ENCODE results near the gene VWA3B.
A peak's percentile ranks its signal among the peaks of the same experiment; 100 is the strongest.
"Not testable (repeated sequence)": the region's sequence is repeated elsewhere in the genome, so short reads cannot be mapped to it uniquely, and the experiment has no call there.

The VWA3B gene, protein sequence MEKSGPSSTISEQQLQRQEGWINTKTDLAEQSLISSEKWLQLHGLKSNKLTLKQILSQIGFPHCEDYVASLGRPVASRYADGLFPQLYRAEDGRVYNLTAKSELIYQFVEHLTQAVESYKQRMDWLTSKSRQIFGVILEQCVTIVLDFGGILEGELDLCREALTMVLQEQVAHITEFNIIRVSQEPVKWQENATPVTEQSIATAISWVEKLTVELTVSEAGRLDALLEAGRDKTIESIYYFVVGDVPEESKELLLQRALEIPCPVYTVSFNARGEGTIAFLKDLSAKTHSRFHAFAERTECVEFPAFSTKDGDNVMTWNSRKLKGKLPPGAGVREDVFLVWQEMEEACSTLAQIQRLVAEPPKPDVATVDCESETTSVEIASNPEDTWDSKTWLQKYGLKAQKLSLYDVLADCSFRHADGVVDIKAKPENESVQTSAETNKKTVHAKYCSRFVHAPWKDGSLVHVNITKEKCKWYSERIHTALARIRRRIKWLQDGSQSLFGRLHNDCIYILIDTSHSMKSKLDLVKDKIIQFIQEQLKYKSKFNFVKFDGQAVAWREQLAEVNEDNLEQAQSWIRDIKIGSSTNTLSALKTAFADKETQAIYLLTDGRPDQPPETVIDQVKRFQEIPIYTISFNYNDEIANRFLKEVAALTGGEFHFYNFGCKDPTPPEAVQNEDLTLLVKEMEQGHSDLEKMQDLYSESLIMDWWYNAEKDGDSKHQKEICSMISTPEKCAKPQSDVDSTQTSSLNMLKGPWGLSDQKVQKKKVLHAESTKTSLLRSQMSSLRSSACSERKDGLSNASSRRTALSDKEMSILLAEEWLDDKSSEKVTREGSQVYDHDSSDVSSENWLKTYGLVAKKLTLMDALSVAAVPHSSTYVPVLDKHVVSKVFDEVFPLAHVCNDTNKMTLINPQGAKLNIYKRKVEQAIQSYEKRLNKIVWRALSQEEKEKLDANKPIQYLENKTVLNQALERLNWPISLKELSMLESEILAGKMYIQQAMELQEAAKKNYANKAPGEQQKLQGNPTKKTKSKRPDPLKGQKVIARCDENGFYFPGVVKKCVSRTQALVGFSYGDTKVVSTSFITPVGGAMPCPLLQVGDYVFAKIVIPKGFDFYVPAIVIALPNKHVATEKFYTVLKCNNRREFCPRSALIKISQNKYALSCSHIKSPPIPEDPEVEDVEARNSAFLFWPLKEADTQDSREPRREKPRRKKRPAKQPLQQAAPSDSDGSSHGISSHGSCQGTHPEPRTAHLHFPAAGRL (N-terminal part only)

DNA sequence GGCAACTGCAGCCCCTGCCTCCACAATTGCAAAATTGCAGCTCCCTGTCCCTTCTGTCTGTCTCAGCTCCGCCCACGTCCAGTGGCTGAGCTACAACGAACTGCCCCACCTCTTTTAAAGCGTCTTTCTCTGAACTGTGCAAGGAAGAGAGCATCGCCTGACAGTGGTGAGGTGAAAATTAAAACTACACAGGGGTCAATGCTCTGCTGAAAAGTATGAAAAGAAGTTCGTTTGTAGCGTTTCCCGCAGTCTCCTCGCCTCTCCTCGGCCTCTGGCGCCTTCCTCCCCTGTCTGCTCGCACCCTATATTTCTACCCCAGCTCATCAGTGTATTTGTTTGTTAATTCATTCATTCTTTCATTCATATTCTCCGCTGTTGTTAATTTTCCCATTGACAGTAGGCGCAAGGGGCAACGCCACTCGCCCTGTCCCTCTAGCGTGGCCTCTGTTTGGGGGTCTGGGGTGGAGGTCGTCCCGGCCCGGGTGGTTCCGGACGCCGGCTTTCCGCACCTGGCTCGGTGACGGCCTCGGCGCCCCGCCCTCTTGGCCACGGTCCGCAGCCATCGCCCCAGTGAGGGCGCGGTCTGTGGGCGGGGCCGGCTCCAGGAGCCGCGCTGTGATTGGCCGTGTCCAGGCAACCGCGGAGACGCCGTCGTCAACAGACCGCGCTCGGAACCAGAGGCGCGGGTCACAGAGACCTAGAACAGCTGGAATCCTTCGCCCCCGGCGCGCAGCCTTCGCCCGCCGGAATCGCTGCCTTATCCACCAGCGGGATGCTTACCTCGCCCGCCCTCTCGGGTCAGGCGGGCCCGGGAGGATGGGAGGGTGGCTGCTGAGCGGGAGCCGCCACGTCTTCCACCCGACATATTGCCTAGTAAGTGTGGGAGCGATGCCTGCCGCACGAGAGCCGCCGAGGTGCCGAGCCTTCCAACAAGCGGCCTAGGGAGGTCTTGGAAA, at the start of gene VWA3B:
Gene VWA3B (plus strand): TSS at position 677 of the 956 bp plus-strand sequence. CDS start 5,926 bp downstream, outside the sequence.
- peak; percentile 22 for DNase-seq

- no peak for DNase-seq
Observed at GRCh38 chr2:98037206-98037605, 49.8 kb upstream of the VWA3B start.

DNA sequence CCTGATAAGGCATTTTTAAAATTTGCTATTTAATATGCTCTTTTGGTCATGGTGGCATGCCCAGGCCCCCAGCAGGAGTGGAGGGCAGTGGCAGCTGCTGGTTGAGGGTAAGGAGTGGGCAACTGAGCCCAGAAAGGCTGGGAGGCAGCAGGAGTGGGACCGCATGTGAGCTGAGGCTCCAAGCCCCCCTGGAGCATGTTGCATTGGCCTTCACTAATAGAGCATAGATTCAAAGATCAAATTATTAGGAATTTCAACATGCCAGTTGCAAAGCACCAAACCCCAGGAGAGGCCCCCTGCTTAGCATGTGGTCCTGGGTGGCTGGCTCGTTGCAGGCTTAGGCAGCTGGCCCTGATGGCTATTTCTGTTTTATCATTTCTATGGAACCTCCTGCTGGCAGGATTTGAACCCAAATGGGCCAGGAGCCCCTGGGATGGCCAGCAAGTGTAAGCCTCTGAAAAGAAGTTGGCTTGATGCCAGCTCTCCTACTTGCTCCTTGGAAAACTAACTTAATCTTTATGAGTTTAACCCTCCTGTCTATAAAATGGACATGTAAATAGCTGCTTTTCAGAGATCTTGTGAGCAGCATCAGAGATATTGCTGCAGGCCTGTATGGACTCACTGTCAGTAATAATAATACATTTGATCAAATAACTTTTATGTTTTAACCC, 49.2 kb upstream of the VWA3B start:
- DNase-seq = no peak

GRCh38 chr2:98039085-98039756, 47.7 kb upstream of the VWA3B start:
- no peak for DNase-seq

DNA sequence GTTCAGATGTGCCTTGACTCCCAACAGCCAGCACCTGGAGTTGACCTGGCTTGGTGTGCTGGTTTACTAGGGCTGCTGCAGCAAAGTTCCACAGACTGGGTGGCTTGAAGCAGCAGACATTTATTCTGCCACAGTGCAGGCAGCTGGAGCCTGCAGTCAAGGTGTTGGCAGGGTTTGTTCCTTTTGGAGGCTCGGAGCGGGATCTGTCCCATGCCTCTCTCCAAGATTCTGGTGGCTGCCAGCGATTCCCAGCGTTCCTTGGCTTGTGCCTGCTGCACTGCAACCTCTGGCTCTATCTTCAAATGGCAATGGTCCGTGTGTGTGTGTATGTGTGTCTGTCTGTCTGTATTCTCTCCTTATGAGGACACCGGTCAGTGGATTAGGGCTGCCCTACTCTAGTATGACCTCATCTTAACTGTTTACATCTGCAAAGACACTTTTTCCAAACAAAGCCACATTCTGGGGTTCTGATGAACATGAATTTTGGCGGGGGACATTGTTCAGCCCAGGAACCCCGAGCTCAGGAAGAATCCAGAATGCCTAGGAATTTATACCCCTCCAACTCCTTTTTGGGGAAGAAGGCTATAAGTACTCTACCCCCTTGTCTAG, 46.5 kb upstream of the VWA3B start:
- DNase-seq = no peak

DNA sequence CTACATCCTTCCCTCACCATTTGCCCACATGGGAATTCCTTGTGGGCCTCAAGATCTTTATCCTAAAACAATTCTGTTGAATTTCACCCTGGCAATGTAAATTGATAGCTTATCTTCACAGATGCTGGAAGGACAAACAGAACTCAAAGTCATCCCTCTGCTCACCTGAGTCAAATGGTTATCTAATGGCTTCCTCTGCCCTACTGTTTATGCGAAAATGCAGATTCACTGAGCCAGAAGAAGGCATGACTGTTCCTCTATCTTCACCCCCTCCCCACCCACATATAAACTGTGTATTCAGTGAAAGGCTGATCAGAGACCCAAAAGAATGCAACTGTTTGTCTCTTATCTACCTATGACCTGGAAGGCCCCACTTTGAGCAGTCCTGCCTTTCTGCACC, 43.9 kb upstream of the VWA3B start:
- DNase-seq = no peak

DNA sequence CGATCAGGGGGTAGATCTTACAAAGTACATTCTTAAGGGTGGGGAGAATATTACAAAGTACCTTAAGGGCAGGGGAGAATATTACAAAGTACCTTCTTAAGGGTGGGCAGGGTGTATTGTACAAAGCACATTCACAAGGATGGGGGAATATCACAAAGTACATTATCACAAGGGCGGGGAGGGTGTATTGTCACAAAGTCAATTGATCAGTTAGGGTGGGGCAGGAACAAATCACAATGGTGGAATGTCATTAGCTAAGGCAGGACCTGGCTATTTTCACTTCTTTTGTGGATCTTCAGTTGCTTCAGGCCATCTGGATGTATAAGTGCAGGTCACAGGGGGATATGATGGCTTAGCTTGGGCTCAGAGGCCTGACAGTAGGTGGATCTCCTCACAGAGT, 42.2 kb upstream of the VWA3B start:
- DNase-seq = not testable (repeated sequence)

GRCh38 chr2:98050070-98050469, 36.9 kb upstream of the VWA3B start:
- no peak for DNase-seq

DNA sequence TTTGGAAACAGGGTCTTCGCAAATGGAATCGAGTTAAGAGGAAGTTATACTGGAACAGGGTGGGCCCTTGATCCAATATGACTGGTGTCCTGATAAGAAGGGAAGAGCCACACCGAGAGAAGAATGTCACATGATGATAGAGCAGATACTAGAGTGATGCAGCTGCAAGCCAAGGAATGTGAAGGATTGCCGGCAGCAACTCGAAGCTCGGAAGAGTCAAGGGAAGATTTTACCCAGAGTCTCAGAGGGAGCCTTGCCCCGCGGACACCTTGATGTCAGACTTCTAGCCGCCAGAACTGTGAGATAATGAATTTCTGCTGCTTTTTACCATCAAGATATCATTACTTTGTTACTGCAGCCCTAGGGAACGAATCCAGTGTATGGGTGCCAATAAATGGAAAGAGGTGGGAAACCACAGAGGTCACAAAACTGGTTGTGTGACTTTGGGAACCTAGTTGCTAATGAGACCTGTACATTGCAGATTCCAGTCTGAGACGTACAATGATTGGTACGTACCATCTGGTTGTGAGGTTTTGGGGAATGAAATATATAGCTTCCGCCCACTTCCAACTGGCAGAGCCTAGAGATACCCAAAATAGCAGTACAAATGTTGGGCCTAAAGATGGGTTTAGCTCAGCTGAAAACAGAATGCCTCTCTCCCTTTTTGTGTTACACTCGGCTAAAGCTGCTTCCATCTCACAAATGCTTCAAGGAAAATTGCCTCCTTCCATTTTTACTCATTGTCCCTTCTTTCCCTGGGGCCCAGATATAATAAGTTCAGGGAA, 28.6 kb upstream of the VWA3B start:
- no peak for DNase-seq

DNA sequence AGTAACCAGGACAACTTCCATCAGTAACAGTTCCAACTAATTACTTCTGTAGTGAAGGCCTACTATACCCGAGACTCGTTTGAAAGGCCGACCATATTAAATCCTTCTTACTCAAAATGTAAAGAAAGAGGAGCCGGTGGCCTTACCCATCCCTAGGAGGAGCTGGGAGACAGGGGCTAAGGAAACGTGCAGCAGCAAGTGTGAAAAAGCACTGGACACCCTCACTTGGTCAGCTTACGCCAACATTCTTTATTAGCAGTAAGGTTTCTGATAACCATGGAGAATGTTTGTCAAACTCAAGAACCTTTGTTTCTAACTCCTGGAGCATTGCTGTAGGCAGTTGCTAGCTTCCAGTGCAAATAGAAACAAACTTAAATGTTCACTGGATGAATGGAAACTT, 26.7 kb upstream of the VWA3B start:
- no peak for DNase-seq

GRCh38 chr2:98063291-98063854, 23.6 kb upstream of the VWA3B start:
- no peak for DNase-seq

GRCh38 chr2:98065808-98066207, 21.2 kb upstream of the VWA3B start:
- DNase-seq = no peak

- DNase-seq = no peak
Observed at GRCh38 chr2:98067160-98067559, 19.8 kb upstream of the VWA3B start.

DNA sequence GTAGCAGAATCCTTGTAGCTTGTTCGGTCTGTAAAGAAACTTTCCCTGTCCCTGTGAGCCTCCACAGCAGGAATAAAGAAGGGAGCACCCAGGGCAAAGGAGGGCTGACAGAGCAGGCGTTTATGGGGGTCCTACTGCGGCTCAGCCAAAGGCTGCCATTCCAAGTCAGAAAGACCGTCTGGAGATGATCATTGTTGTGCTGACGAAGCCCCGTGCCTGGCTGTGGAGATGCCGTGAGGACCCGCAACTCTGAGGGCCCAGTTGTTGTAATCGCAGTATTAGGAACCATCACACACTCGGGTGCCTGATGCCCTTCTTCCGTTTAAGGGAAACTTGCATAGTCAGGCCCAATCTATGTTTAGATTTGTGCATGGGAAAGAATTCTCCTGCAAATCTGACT, 16.9 kb upstream of the VWA3B start:
- DNase-seq = no peak

- DNase-seq = no peak
Observed at GRCh38 chr2:98072442-98072841, 14.5 kb upstream of the VWA3B start.

DNA sequence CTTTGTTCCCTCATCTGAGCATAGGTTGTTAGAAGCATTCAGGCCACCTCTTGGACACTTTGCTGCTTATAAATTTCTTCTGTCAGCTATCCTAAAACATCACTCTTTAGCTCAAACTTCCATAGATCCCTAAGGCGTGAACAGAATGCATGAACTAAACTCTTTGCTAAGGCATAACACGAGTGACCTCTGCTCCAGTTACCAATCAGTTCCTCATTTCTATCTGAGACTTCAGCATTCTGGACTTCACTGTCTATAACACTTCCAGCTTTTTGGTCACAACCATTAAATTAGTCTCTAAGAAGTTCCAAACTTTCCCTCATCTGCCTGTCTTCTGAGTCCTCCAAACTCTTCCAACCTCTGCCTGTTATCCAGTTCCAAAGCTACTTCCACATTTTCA, 8.3 kb upstream of the VWA3B start:
- DNase-seq = no peak

DNA sequence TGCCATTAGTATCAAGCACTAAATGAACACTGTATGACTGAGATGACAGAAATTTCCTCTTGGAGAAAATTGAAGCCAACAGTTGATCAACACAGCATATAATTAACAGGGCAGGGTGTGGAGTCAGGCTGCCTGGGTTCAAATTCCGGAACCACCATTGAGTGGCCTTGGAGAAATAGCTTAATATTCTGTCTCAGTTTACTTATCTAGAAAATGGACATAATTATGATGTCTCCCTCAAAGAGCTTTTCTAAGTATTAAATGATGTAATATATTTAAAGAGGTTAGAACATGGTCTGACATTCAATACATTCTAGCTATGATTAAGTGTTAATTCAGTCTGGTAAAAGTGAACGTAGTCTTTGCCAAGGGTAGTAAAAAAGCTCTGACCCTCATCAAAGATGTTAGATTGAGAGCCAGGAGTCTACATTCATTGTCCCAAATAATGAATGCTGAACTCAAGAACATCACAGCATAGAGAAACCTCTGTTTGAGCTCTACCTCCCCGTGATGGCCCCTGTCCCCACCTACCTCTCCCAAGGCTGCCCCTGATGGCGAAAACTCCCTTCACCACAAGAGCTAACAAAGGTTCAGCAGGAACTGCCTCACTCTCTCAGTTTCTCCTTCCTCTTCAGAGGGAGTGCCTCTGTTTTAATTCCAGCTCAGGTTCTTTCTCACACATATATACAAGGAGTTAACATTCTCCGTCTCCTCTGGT, 2.7 kb upstream of the VWA3B start:
- no peak for DNase-seq

DNA sequence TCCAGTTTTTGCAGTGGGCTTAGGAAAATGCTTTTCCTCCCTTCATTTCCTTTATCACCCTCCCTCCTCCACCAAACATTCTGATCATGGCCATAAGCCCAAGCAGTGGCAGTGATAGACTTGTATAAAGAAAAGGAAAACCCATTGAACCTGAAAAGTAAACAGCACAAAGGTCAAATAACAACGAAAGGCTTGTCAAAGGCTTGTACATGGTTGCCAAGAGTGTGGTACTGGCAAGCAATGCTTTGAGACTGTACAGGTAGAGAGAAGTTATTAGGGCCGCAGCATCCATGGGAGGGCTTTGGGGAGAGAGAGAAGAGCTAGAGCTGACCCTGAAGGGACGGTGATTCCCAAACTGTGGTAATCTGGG, 2.1 kb upstream of the VWA3B start:
- no peak for DNase-seq

DNA sequence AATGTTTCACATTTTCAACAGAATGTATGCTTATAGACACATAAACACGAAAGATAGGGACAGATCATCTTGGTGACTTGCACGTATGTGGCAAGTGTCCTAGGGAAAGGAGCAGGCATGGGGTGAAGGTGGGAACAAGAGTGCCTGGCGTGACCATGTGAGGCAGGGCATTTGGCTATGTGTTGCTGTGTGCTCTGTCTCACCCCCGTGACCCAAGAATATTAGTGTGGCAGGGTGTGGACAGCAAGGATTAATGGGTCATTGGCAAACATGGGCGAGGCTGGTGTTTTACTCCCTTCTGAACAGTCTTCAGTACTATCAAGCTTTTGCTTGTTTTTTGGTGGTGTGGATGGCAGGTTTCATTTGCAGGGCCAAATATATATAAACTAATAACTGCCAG, 1.3 kb upstream of the VWA3B start:
- DNase-seq = no peak

Data from NCI-H1092 (cell line).